Sigmoid colon (tissue), 7 donors: ENCODE measurements around the gene RNASE7. TPM values are rescaled to one million over a fixed set of nuclear protein-coding genes. Genes with fewer than 3 reads are reported as not detected.
A peak's percentile ranks its signal among the peaks of the same experiment; 100 is the strongest.

Experiments used
- DNase-seq: peaks from one replicate; pipeline ENCODE4 v3.0.0-alpha.2; 2019
- H3K27ac ChIP-seq, 4 donors: fragments of 200-600 bp; sonication (generic); one replicate each; pipeline ENCODE4 v1.5.1; 2016 to 2019; ENCODE audit warnings: mild to moderate bottlenecking in 1 of 4
- H3K27me3 ChIP-seq, 3 donors: fragments of 200-600 bp; sonication (generic); one replicate each; pipeline ENCODE4 v1.5.1; 2019; ENCODE audit warnings: mild to moderate bottlenecking in 1 of 3
- H3K36me3 ChIP-seq, 4 donors: fragments of 200-600 bp; sonication (generic); one replicate each; pipeline ENCODE4 v1.5.1; 2016 to 2019
- H3K4me1 ChIP-seq, 4 donors: fragments of 200-600 bp; sonication (generic); one replicate each; pipeline ENCODE4 v1.5.1; 2017 to 2019
- H3K4me3 ChIP-seq, 4 donors: fragments of 200-600 bp; sonication (generic); one replicate each; pipeline ENCODE4 v1.5.1; 2017 to 2019; ENCODE audit warnings: mild to moderate bottlenecking in 2 of 4, moderate library complexity in 1 of 4
- H3K9me3 ChIP-seq, 4 donors: fragments of 200-600 bp in 3 of 4; sonication (generic) in 3 of 4; one replicate each; pipeline versions ENCODE4 v1.5.1 to v1.6.1; 2013 to 2019
- CTCF ChIP-seq, 4 experiments: fragments of 450-650 bp in 3 of 4; fragments of 200-600 bp in 1 of 4; IDR thresholded peaks; one replicate each; pipeline ENCODE4 v1.5.1; 2016 to 2019; ENCODE audit warnings: antibody characterized with exemption in 4 of 4, mild to moderate bottlenecking in 3 of 4, moderate library complexity in 2 of 4
- EP300 ChIP-seq, 4 donors: sonication (generic); formaldehyde crosslinking; IDR thresholded peaks; one replicate each; pipeline ENCODE4 v1.6.1; 2017; ENCODE audit warnings: antibody characterized with exemption in 4 of 4
- POLR2A ChIP-seq, 2 donors: fragments of 450-650 bp; IDR thresholded peaks; one replicate each; pipeline ENCODE4 v1.6.1; 2016; ENCODE audit warnings: antibody characterized with exemption in 2 of 2, mild to moderate bottlenecking in 2 of 2, moderate library complexity in 2 of 2
- POLR2AphosphoS5 ChIP-seq, 4 donors: sonication (generic); formaldehyde crosslinking; IDR thresholded peaks; one replicate each; pipeline ENCODE4 v1.6.1; 2017; ENCODE audit warnings: antibody characterized with exemption in 4 of 4
- WGBS, 2 donors: extraction: QIAGEN DNeasy Blood & Tissue Kit; methylation state at CpG; one replicate each; pipeline ENCODE4 v1.1.7; 2013; 5-methylcytosine and 5-hydroxymethylcytosine counted together
- intact Hi-C: fragments of 100-400 bp; cut with DNase I; formaldehyde crosslinking; loops from one replicate; pipeline ENCODE4 v1.15.1; 2023
- polyA plus RNA-seq, 3 donors: library from polyadenylated mRNA; stranded (reverse); fragments of 200-250 nt; gene quantifications; one replicate each; pipeline ENCODE4 v1.2.3, GENCODE V29; 2013
- total RNA-seq, 4 donors: library from RNA; depleted of rRNA; stranded (reverse); fragments of >200 nt; gene quantifications; one replicate each; pipeline ENCODE4 v1.1.0, GENCODE V29; 2016
- donor health status: healthy with polysubstance abuse.
- donor health status: Bipolar disorder and iron deficiency.
- donor health status: healthy.

RNASE7 gene
- total and polyA plus RNA-seq, 7 donors = 0.10 TPM; not detected in 6

GRCh38 chr14:21023817-21024584 is 18.2 kb upstream of the RNASE7 start:
- intact Hi-C loops = loop anchor here (2.0 kb wide), 2 partner anchors 15 to 47 kb away; partner anchors contain the start of gene ARHGEF40
- WGBS, 2 donors = 6 to 22% methylated on average over 17 of the region's 17 CpGs
- Histone ChIP-seq H3K27me3 (no peaks in the 10 kb centered on the region), H3K4me3 (peak overlapping the region; percentile 84 to 96 (median 88)), H3K36me3 (peaks cover 14 to 38% (median 22%) of the 10 kb centered on the region in 4 donors), H3K4me1 (peaks cover 0 to 43% (median 35%) of the 10 kb centered on the region in 4 donors), H3K9me3 (no peaks in the 10 kb centered on the region), H3K27ac (peak overlapping the region; percentile 93 to 95 (median 93))
- no peak for DNase-seq
- TF ChIP-seq POLR2A (IDR thresholded peaks at IDR 0.05) (no peak), POLR2AphosphoS5 (IDR thresholded peaks at IDR 0.05) (no peak), CTCF (IDR thresholded peaks at IDR 0.05) (no peak), EP300 (IDR thresholded peaks at IDR 0.05) (no peak)

GRCh38 chr14:21024585-21025370 is 17.4 kb upstream of the RNASE7 start, which contains the start of gene NDRG2:
TSS of gene NDRG2 (minus strand) at chr14:21025061. CDS start at chr14:21023315, 1,746 bp downstream.
- DNase-seq = peak; percentile 94
- intact Hi-C loops = loop anchor here (2.0 kb wide), 2 partner anchors 14 to 46 kb away; partner anchors contain the start of gene ARHGEF40
- peak within 1 kb of the TSS; percentile 84 to 96 (median 88) for H3K4me3 ChIP-seq
- H3K9me3 ChIP-seq = no peaks in the 10 kb centered on the region
- peak in 3 of 4 donors; percentile 65 to 79 (median 79) for TF ChIP-seq POLR2AphosphoS5 (IDR thresholded peaks at IDR 0.05)
- no peak for TF ChIP-seq CTCF (IDR thresholded peaks at IDR 0.05)
- no peak for TF ChIP-seq EP300 (IDR thresholded peaks at IDR 0.05)
- peak in 1 of 2 donors; percentile 35 for TF ChIP-seq POLR2A (IDR thresholded peaks at IDR 0.05)
- 1% methylated on average over 72 of the region's 72 CpGs for WGBS, 2 donors
- H3K4me1 ChIP-seq = peaks cover 0 to 43% (median 35%) of the 10 kb centered on the region in 4 donors
- H3K27me3 ChIP-seq = no peaks in the 10 kb centered on the region
- peak within 1 kb of the TSS; percentile 93 to 95 (median 93) for H3K27ac ChIP-seq
- peaks cover 12 to 30% (median 16%) of the 10 kb centered on the region in 4 donors for H3K36me3 ChIP-seq

- Histone ChIP-seq H3K27me3 (no peaks in the 10 kb centered on the region), H3K9me3 (no peaks in the 10 kb centered on the region), H3K4me1 (peaks cover 0 to 43% (median 35%) of the 10 kb centered on the region in 4 donors), H3K4me3 (peak overlapping the region; percentile 84 to 96 (median 88)), H3K36me3 (peaks cover 4 to 22% (median 13%) of the 10 kb centered on the region in 4 donors), H3K27ac (peak overlapping the region; percentile 93 to 95 (median 93))
- peak; percentile 96 for DNase-seq
- TF ChIP-seq POLR2A (IDR thresholded peaks at IDR 0.05) = peak in 1 of 2 donors; percentile 16
- TF ChIP-seq POLR2AphosphoS5 (IDR thresholded peaks at IDR 0.05) = peak in 3 of 4 donors; percentile 19 to 48 (median 38)
- TF ChIP-seq EP300 (IDR thresholded peaks at IDR 0.05) = peak in 2 of 4 donors; percentile 12 to 33
- peak in 1 of 4 experiments; percentile 17 for TF ChIP-seq CTCF (IDR thresholded peaks at IDR 0.05)
- WGBS, 2 donors = 14 to 19% methylated on average over 58 of the region's 58 CpGs
- intact Hi-C loops = loop anchor here (2.0 kb wide), 2 partner anchors 13 to 45 kb away; partner anchors contain the start of gene ARHGEF40
Measured at GRCh38 chr14:21025371-21026273, 16.5 kb upstream of the RNASE7 start.
